Endothelial cell (in vitro differentiated cells): ENCODE data around the gene ARID1B. TPM values are rescaled to one million over a fixed set of nuclear protein-coding genes. Genes with fewer than 3 reads are reported as not detected.

Experiments used
- DNase-seq: peaks from one replicate; pipeline ENCODE4 v3.0.0; 2021; ENCODE audit warnings: low spot score
- H3K27ac Mint-ChIP-seq: one replicate; pipeline ENCODE4 v1.8.0; 2021; ENCODE audit warnings: mixed read lengths, inconsistent platforms; ENCODE audit not compliant: unreplicated experiment
- H3K27me3 Mint-ChIP-seq: one replicate; pipeline ENCODE4 v1.8.0; 2021; ENCODE audit warnings: mild to moderate bottlenecking, moderate library complexity, mixed read lengths, inconsistent platforms; ENCODE audit not compliant: unreplicated experiment
- H3K36me3 Mint-ChIP-seq: one replicate; pipeline ENCODE4 v1.8.0; 2021; ENCODE audit warnings: mild to moderate bottlenecking, low read depth, mixed read lengths, inconsistent platforms; ENCODE audit not compliant: unreplicated experiment
- H3K4me1 Mint-ChIP-seq: one replicate; pipeline ENCODE4 v1.8.0; 2021; ENCODE audit warnings: mild to moderate bottlenecking, mixed read lengths, inconsistent platforms; ENCODE audit not compliant: unreplicated experiment
- H3K4me3 Mint-ChIP-seq: one replicate; pipeline ENCODE4 v1.8.0; 2021; ENCODE audit warnings: mild to moderate bottlenecking, mixed read lengths, inconsistent platforms; ENCODE audit not compliant: unreplicated experiment
- H3K9me3 Mint-ChIP-seq: one replicate; pipeline ENCODE4 v1.8.0; 2021; ENCODE audit warnings: mixed read lengths, inconsistent platforms; ENCODE audit not compliant: unreplicated experiment
- CTCF ChIP-seq: fragments of 200-600 bp; sonication (generic); IDR thresholded peaks from one replicate; pipeline ENCODE4 v1.5.0; 2021; ENCODE audit warnings: antibody characterized with exemption; ENCODE audit not compliant: unreplicated experiment
- total RNA-seq: library from RNA; stranded (reverse); fragmentation: NEBNext Ultra II Directional; extraction: Animal tissue kit (Norgen Biotek cat#: 25700); gene quantifications from one replicate; pipeline ENCODE4 v1.2.1, GENCODE V29; 2021; ENCODE audit not compliant: unreplicated experiment

The ARID1B gene
- total RNA-seq, 1 donor from 2014 or later: 104 TPM

- H3K36me3 Mint-ChIP-seq: no peaks in the 10 kb centered on the region
- no peak overlapping the region for H3K4me3 Mint-ChIP-seq
- TF ChIP-seq CTCF: no peak
- no peaks in the 10 kb centered on the region for H3K9me3 Mint-ChIP-seq
- peaks cover 19% of the 10 kb centered on the region for H3K4me1 Mint-ChIP-seq
- H3K27ac Mint-ChIP-seq: peak overlapping the region; percentile 63
- DNase-seq: no peak
- no peaks in the 10 kb centered on the region for H3K27me3 Mint-ChIP-seq
These were observed 215.0 kb downstream of the ARID1B start for GRCh38 chr6:156992020-156992804.

GRCh38 chr6:156993713-156994112 lies 216.5 kb downstream of the ARID1B start:
- DNase-seq: no peak
- no peak for TF ChIP-seq CTCF
- Mint-ChIP-seq H3K27me3 (no peaks in the 10 kb centered on the region), H3K27ac (no peak overlapping the region), H3K4me1 (peaks cover 17% of the 10 kb centered on the region), H3K36me3 (no peaks in the 10 kb centered on the region), H3K9me3 (no peaks in the 10 kb centered on the region), H3K4me3 (no peak overlapping the region)

GRCh38 chr6:156994215-156995076 lies 217.3 kb downstream of the ARID1B start:
- Mint-ChIP-seq H3K9me3 (no peaks in the 10 kb centered on the region), H3K4me3 (no peak overlapping the region), H3K4me1 (peaks cover 15% of the 10 kb centered on the region), H3K27me3 (no peaks in the 10 kb centered on the region), H3K36me3 (no peaks in the 10 kb centered on the region), H3K27ac (no peak overlapping the region)
- TF ChIP-seq CTCF: no peak
- no peak for DNase-seq

GRCh38 chr6:156995502-156995901 lies 218.3 kb downstream of the ARID1B start:
- H3K27me3 Mint-ChIP-seq: no peaks in the 10 kb centered on the region
- H3K9me3 Mint-ChIP-seq: no peaks in the 10 kb centered on the region
- H3K4me1 Mint-ChIP-seq: peaks cover 20% of the 10 kb centered on the region
- H3K4me3 Mint-ChIP-seq: no peak overlapping the region
- H3K36me3 Mint-ChIP-seq: no peaks in the 10 kb centered on the region
- no peak for DNase-seq
- TF ChIP-seq CTCF: no peak
- H3K27ac Mint-ChIP-seq: no peak overlapping the region

- TF ChIP-seq CTCF: no peak
- Mint-ChIP-seq H3K36me3 (no peaks in the 10 kb centered on the region), H3K27ac (no peak overlapping the region), H3K27me3 (no peaks in the 10 kb centered on the region), H3K9me3 (no peaks in the 10 kb centered on the region), H3K4me1 (peaks cover 20% of the 10 kb centered on the region), H3K4me3 (no peak overlapping the region)
- DNase-seq: no peak
These were observed 219.1 kb downstream of the ARID1B start for GRCh38 chr6:156996265-156996664.
